Measurements from ENCODE around the gene KDM4B.

- no peak for TF ChIP-seq TAF1 (IDR thresholded peaks at IDR 0.05; ENCODE audit: borderline replicate concordance, low read depth, low read length)
- no peak for TF ChIP-seq POLR2A (IDR thresholded peaks at IDR 0.05; ENCODE audit: low read depth, low read length)
- no peak for TF ChIP-seq POLR2AphosphoS5 (IDR thresholded peaks at IDR 0.05; ENCODE audit: low read depth, low read length)
These were observed 111.9 kb downstream of the KDM4B start for GRCh38 chr19:5080809-5081208.

Data from GM12892 (cell line).